ENCODE measurements around the gene RCC2.

GRCh38 chr1:17436380-17437174 lies 2.9 kb downstream of the RCC2 start:
- no peak for TF ChIP-seq CTCF (conservative IDR thresholded peaks at IDR 0.05)
- no peak for TF ChIP-seq ZFX (IDR thresholded peaks at IDR 0.05)

Measured in C4-2B (cell line).